ENCODE results near the gene LHX8.

The LHX8 gene

DNA sequence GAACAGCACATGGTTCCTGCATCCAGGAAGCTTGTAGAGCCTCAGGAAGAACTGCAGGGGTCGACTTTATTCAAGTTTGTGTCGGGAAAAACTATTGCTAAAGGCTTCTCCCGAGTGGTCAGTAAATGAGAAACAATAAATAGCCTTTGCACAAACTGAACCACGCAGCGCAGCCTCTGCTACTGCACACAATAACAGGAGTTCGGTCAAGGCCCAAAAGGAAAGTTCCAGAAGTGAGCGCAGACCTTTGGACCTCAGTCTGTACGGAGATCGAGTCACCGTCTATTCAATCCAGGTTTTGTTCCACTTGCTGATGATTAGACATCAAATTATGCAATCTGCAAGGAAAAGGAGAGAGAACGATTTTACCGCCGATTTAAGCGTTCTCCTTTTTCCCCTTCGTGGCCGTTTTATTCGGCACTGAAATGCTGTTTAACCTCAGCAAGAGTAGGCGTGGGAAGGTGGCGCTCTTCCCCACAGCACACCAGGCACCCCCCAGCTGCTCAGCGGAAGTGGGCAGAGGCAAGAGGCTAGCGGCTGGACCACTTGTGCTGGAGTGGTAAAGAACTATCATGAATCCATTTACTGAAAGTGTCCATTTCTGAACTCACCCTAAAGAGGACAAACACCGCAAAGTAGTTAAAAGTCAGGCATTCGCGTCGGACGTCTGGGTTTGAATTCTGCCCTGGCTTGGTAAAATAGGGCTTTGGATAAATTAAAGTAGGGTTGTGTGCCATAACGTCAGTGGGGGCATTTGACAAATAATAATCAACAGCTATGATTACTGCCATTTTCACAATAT lies 6.1 kb upstream of the LHX8 start:
- H3K4me3 ChIP-seq (ENCODE audit: low read depth, low read length) = no peak overlapping the region
- TF ChIP-seq, protein P1, sequence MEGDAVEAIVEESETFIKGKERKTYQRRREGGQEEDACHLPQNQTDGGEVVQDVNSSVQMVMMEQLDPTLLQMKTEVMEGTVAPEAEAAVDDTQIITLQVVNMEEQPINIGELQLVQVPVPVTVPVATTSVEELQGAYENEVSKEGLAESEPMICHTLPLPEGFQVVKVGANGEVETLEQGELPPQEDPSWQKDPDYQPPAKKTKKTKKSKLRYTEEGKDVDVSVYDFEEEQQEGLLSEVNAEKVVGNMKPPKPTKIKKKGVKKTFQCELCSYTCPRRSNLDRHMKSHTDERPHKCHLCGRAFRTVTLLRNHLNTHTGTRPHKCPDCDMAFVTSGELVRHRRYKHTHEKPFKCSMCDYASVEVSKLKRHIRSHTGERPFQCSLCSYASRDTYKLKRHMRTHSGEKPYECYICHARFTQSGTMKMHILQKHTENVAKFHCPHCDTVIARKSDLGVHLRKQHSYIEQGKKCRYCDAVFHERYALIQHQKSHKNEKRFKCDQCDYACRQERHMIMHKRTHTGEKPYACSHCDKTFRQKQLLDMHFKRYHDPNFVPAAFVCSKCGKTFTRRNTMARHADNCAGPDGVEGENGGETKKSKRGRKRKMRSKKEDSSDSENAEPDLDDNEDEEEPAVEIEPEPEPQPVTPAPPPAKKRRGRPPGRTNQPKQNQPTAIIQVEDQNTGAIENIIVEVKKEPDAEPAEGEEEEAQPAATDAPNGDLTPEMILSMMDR (IDR thresholded peaks at IDR 0.05; ENCODE audit: insufficient read depth, low read length, missing control alignments) = no peak
- ChIA-PET POLR2A (no interaction called here), CTCF (no interaction called here)
- DNase-seq (ENCODE audit: low read depth, low spot score) = no peak

DNA sequence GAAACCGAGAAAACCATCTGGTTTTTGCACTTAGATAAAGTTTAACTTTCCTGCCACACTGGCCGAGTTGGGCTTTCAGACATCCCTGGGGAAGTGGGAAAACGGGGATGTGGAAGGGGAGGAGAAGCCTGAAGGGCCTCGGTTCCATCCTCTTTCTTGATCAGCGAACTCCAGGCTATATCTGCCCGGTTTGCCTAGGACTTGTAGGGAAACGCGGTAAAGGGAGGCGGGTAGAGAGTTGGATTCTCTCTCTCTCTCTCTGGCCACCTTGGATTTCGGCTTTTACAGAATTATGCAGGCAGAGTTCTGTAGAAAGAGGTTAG lies 4.6 kb upstream of the LHX8 start:
- CTCF ChIA-PET = no interaction called here
- TF ChIP-seq, protein P1 (IDR thresholded peaks at IDR 0.05; ENCODE audit: insufficient read depth, low read length, missing control alignments) = no peak
- H3K4me3 ChIP-seq (ENCODE audit: low read depth, low read length) = no peak overlapping the region
- POLR2A ChIA-PET = no interaction called here
- no peak for DNase-seq (ENCODE audit: low read depth, low spot score)

DNA sequence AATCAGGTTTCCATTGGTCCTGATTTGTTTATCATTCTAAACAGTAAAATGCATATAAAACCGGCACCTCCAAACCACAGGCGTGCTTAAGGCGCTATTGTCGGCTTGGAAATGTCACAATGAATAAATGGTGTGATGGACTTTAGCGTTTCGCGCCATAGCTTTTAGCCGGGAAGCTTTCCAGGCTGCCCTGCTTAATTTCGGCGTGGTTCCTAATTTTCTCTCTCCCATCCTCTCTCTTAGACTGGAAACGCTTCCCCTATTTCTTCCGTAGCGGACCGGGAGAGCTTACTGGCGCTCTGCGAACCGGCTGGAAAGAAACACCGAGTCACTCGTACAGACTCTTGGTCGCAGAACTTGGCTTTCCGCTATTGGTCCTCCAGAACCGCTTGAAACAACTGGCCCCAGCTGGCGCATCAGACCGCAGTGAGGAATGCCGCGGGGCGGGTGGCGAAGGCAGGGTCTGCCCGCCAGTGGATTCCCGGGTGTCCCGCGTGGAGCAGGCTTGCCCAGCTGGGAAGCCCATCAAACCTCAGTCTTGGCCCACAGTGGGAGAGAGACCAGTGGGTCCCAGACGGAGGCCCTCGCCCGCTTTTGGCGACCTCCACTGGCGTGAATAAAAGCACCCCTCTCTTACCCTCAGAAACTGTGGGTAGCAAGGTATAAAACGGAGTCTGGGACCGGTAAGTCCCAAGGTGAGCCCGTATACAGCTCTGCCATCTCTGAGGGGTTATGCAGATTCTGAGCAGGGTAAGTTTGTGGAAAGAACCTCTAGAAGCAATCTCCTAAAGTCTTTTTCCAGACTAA lies 4.0 kb upstream of the LHX8 start:
- CTCF ChIA-PET = no interaction called here
- POLR2A ChIA-PET = no interaction called here
- TF ChIP-seq, protein P1 (IDR thresholded peaks at IDR 0.05; ENCODE audit: insufficient read depth, low read length, missing control alignments) = no peak
- no peak overlapping the region for H3K4me3 ChIP-seq (ENCODE audit: low read depth, low read length)
- no peak for DNase-seq (ENCODE audit: low read depth, low spot score)

DNA sequence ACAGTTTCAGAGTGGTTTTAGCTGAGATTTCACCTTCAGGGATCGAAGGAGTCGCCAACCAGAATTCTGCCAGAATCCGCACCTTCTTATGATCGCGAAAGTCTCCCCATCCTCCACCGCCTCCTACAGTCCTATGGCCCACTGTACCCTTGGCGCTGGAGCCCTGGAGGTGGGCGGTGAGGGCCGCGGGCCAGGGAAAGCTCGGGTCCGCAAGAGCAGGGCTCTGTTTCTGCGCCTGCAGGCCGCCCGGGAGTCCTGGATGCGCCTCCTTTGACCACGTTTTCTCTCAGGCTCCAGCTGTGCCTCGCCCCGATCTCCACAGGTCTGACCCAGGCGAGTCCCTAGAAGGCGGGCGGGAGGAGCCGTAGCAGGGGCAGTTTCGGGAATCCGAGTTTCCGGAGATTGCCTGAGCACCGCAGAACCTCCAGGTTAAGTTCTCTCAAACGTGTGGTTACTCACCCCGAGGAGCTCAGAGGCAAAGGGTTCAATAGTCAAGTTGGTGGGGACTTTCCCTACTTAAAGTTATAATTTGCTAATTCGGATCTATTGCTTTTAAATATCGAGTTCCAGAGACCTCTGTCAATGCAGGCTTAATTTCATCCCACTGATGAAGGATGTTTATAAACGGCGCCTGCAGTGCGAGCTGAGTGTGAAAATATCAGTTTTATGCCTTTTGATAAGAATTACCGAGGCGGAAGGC lies 3.2 kb upstream of the LHX8 start:
- TF ChIP-seq, protein P1 (IDR thresholded peaks at IDR 0.05; ENCODE audit: insufficient read depth, low read length, missing control alignments) = no peak
- DNase-seq (ENCODE audit: low read depth, low spot score) = no peak
- CTCF ChIA-PET = no interaction called here
- H3K4me3 ChIP-seq (ENCODE audit: low read depth, low read length) = no peak overlapping the region
- POLR2A ChIA-PET = no interaction called here

GRCh38 chr1:75131565-75132241 lies 2.5 kb upstream of the LHX8 start:
- ChIA-PET CTCF (no interaction called here), POLR2A (no interaction called here)
- DNase-seq (ENCODE audit: low read depth, low spot score) = no peak
- H3K4me3 ChIP-seq (ENCODE audit: low read depth, low read length) = no peak overlapping the region
- TF ChIP-seq, protein P1 (IDR thresholded peaks at IDR 0.05; ENCODE audit: insufficient read depth, low read length, missing control alignments) = no peak
